ENCODE measurements around the gene UBXN2A. TPM values are rescaled to one million over a fixed set of nuclear protein-coding genes. Genes with fewer than 3 reads are reported as not detected.
"Not testable (repeated sequence)": the region's sequence is repeated elsewhere in the genome, so short reads cannot be mapped to it uniquely, and the experiment has no call there.

The UBXN2A gene
- total and polyA plus RNA-seq, 4 experiments from 2014 or later: 9.7 to 15.0 (median 13.4) TPM

DNA sequence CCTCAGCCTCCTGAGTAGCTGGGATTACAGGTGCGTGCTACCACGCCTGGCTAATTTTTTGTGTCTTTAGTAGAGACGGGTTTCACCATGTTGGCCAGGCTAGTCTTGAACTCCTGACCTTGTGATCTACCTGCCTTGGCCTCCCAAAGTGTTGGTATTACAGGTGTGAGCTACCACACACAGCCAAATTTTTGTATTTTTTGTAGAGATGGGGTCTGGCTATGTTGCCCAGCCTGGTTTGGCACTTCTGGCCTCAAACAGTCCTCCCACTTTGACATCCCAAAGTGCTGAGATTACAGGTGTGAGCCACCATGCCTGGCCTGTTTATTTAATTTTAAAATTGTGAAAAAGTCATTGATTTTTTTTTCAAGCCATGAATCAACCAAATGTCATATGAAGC, 12.3 kb downstream of the UBXN2A start:
- H3K27me3 Mint-ChIP-seq; H3K36me3 Mint-ChIP-seq; H3K27ac Mint-ChIP-seq; H3K9me3 Mint-ChIP-seq; H3K36me3 ChIP-seq (ENCODE audit: insufficient read depth, low read length); H3K9me3 ChIP-seq (ENCODE audit: control insufficient read depth in 1 of 2, low read length in 2 of 2); H3K27ac ChIP-seq (ENCODE audit: low read depth, low read length); H3K4me3 Mint-ChIP-seq; H3K27me3 ChIP-seq (ENCODE audit: insufficient read depth, low read length); H3K4me1 ChIP-seq (ENCODE audit: insufficient read depth, low read length); H3K4me3 ChIP-seq (ENCODE audit: low read length in 2 of 2); DNase-seq; intact Hi-C loops (cut with micrococcal nuclease); H3K4me1 Mint-ChIP-seq: not testable (repeated sequence)
- ChIA-PET POLR2A (ENCODE audit: partially characterized antibody) (interaction anchor here (2.0 kb wide), 1 partner anchor 26 kb away, joined by 4 read pairs; the partner anchor contains the start of gene ATAD2B), CTCF (ENCODE audit: partially characterized antibody) (interaction anchor here (0.5 kb wide), 1 partner anchor 25 kb away, joined by 3 read pairs; no protein-coding TSS in a partner anchor)

DNA sequence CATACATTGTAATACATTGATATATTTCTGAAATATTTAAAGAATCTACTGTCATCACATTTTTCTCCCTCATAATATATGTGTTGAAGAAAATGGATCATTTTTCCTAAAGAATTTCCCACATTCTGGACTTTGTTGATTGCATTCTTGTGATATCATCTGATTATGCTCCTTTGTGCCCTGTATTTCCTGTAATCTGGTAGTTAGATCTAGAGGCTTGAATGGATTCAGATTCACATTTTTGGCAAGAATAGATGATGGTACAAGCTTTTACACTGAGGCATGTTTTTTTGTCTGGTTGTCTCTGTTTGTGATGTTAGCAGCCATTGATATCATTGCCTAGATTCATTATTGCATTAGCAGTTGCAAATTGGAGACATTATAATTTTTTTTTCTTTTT, 13.4 kb downstream of the UBXN2A start:
- no peaks in the 10 kb centered on the region for H3K9me3 ChIP-seq (ENCODE audit: control insufficient read depth in 1 of 2, low read length in 2 of 2)
- no peaks in the 10 kb centered on the region for H3K27me3 ChIP-seq (ENCODE audit: insufficient read depth, low read length)
- Mint-ChIP-seq H3K9me3 (no peaks in the 10 kb centered on the region), H3K36me3 (no peaks in the 10 kb centered on the region), H3K4me1 (peaks cover 0 to 4% (median 4%) of the 10 kb centered on the region in 4 donors), H3K4me3 (no peak overlapping the region), H3K27me3 (no peaks in the 10 kb centered on the region), H3K27ac (no peak overlapping the region)
- ChIA-PET CTCF (ENCODE audit: partially characterized antibody) (no interaction called here), POLR2A (ENCODE audit: partially characterized antibody) (interaction anchor here (1.7 kb wide), 1 partner anchor 13 kb away, joined by 4 read pairs; the partner anchor contains the start of gene UBXN2A)
- no peak overlapping the region for H3K4me3 ChIP-seq (ENCODE audit: low read length in 2 of 2)
- no peaks in the 10 kb centered on the region for H3K36me3 ChIP-seq (ENCODE audit: insufficient read depth, low read length)
- no peak for DNase-seq
- no peaks in the 10 kb centered on the region for H3K4me1 ChIP-seq (ENCODE audit: insufficient read depth, low read length)
- intact Hi-C loops (cut with micrococcal nuclease): no loop called here
- no peak overlapping the region for H3K27ac ChIP-seq (ENCODE audit: low read depth, low read length)

DNA sequence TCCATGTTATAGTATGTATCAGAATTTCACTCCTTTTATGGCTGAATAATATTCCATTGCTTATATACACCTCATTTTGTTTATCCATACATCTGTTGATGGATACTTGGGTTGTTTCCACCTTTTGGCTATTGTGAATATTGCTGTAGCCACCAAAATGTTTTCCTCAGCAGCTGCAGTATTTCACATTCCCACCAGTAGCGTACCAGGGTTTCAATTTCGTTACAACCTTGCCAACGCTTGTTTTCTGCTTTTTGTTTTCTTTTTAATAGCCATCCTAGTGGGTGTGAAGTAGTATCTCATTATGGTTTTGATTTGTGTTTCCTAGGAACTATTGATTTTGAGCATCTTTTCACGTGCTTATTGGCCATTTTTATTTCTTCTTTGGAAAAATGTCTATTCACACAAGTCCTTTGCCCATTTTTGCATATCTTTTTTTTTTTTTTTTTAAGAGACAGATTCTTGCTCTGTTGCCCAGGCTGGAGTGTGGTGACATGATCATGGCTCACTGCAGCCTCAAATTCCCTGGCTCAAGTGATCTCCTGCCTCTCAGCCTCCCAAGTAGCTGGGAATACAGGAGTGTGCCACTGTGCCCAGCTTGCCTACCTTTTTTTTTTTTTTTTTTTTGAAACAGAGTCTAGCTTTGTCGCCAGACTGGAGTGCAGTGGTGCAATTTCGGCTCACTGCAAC, 14.2 kb downstream of the UBXN2A start:
- Mint-ChIP-seq H3K4me1 (peaks cover 0 to 4% (median 4%) of the 10 kb centered on the region in 4 donors), H3K27ac (no peak overlapping the region), H3K4me3 (no peak overlapping the region), H3K36me3 (peaks cover 0 to under 1% of the 10 kb centered on the region in 2 donors), H3K9me3 (no peaks in the 10 kb centered on the region), H3K27me3 (no peaks in the 10 kb centered on the region)
- CTCF ChIA-PET (ENCODE audit: partially characterized antibody): no interaction called here
- H3K4me1 ChIP-seq (ENCODE audit: insufficient read depth, low read length): no peaks in the 10 kb centered on the region
- H3K9me3 ChIP-seq (ENCODE audit: control insufficient read depth in 1 of 2, low read length in 2 of 2): no peaks in the 10 kb centered on the region
- H3K27ac ChIP-seq (ENCODE audit: low read depth, low read length): no peak overlapping the region
- H3K27me3 ChIP-seq (ENCODE audit: insufficient read depth, low read length): no peaks in the 10 kb centered on the region
- H3K4me3 ChIP-seq (ENCODE audit: low read length in 2 of 2): no peak overlapping the region
- intact Hi-C loops (cut with micrococcal nuclease): no loop called here
- POLR2A ChIA-PET (ENCODE audit: partially characterized antibody): interaction anchor here (1.7 kb wide), 1 partner anchor 14 kb away, joined by 4 read pairs; the partner anchor contains the start of gene UBXN2A
- H3K36me3 ChIP-seq (ENCODE audit: insufficient read depth, low read length): no peaks in the 10 kb centered on the region
- DNase-seq: no peak

DNA sequence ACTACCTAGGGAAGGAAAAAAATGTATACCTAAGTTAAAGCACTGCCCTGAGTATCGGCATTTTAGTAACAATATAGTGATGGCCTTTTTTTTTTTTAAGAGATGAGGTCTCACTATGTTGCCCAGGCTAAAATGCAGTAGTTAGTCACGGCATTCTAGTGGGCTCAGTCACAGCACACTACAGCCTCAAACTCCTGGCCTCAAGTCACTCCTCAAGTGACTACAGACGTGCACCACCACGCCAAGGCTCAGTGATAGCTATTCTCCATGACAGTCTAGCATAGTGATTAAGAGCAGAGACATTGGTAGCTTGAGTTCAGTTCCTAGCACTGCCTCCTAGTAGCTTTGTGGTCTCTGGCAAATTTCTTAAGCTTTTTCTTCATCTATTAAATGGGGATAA, 27.6 kb downstream of the UBXN2A start:
- Histone ChIP-seq H3K9me3 (ENCODE audit: control insufficient read depth in 1 of 2, low read length in 2 of 2) (no peaks in the 10 kb centered on the region), H3K27ac (ENCODE audit: low read depth, low read length) (no peak overlapping the region), H3K4me3 (ENCODE audit: low read length in 2 of 2) (no peak overlapping the region), H3K4me1 (ENCODE audit: insufficient read depth, low read length) (no peaks in the 10 kb centered on the region), H3K36me3 (ENCODE audit: insufficient read depth, low read length) (no peaks in the 10 kb centered on the region), H3K27me3 (ENCODE audit: insufficient read depth, low read length) (no peaks in the 10 kb centered on the region)
- H3K27me3 Mint-ChIP-seq: no peaks in the 10 kb centered on the region
- peaks cover 0 to 4% (median 0%) of the 10 kb centered on the region in 4 donors for H3K4me1 Mint-ChIP-seq
- no peak for DNase-seq
- no peak overlapping the region for H3K4me3 Mint-ChIP-seq
- intact Hi-C loops (cut with micrococcal nuclease): no loop called here
- H3K27ac Mint-ChIP-seq: no peak overlapping the region
- H3K9me3 Mint-ChIP-seq: no peaks in the 10 kb centered on the region
- ChIA-PET CTCF (ENCODE audit: partially characterized antibody) (interaction anchor here (0.7 to 1.5 kb wide), 2 partner anchors 25 to 40 kb away, joined by 3 read pairs; partner anchors contain the start of gene ATAD2B), POLR2A (ENCODE audit: partially characterized antibody) (no interaction called here)
- H3K36me3 Mint-ChIP-seq: peaks cover 8 to 12% of the 10 kb centered on the region in 2 donors

DNA sequence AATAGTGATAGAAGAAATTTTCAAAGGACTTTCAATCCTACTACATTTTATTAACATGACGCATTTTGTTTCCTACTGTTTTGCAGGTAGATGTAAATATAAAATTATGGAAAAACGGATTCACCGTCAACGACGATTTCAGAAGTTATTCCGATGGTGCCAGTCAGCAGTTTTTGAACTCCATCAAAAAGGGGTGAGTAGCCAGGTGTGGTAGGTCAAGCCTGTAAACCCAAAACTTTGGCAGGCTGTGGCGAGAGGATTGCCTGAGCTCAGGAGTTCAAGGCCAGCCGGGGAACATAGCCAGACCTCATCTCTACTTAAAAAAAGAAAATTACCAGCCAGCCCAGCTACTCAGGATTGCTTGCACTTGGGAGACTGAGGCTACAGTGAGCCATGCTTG, 36.6 kb downstream of the UBXN2A start:
- Mint-ChIP-seq H3K27ac (no peak overlapping the region), H3K9me3 (no peaks in the 10 kb centered on the region), H3K4me1 (no peaks in the 10 kb centered on the region), H3K36me3 (peaks cover 16 to 27% of the 10 kb centered on the region in 2 donors), H3K4me3 (no peak overlapping the region), H3K27me3 (no peaks in the 10 kb centered on the region)
- Histone ChIP-seq H3K4me3 (ENCODE audit: low read length in 2 of 2) (no peak overlapping the region), H3K27me3 (ENCODE audit: insufficient read depth, low read length) (no peaks in the 10 kb centered on the region), H3K4me1 (ENCODE audit: insufficient read depth, low read length) (no peaks in the 10 kb centered on the region), H3K36me3 (ENCODE audit: insufficient read depth, low read length) (no peaks in the 10 kb centered on the region), H3K9me3 (ENCODE audit: control insufficient read depth in 1 of 2, low read length in 2 of 2) (no peaks in the 10 kb centered on the region), H3K27ac (ENCODE audit: low read depth, low read length) (no peak overlapping the region)
- ChIA-PET POLR2A (ENCODE audit: partially characterized antibody) (no interaction called here), CTCF (ENCODE audit: partially characterized antibody) (no interaction called here)
- no peak for DNase-seq
- intact Hi-C loops (cut with micrococcal nuclease): no loop called here

DNA sequence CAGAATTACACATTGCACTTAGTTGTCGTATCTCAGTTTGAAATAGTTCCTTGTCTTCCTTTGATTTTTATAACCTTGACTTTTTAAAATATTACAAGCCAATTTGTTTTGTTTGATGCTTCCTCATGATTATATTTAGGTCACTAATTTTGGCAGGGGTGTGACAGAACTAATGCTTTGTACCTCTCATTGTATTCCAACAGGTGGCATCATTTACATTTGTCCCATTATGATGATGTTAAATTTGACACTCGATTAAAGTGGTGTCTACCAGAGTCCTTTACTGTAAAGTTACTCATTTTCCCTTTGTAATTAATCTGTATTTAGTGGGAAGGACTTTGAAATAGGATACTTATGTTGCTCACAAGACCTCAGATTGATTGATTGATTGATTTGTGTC, 48.1 kb downstream of the UBXN2A start:
- H3K27me3 ChIP-seq (ENCODE audit: insufficient read depth, low read length): no peaks in the 10 kb centered on the region
- intact Hi-C loops (cut with micrococcal nuclease): loop anchor here (1.0 to 5.0 kb wide), 2 partner anchors 96 to 166 kb away; partner anchors contain the start of gene TP53I3
- H3K9me3 Mint-ChIP-seq: no peaks in the 10 kb centered on the region
- H3K4me1 Mint-ChIP-seq: peaks cover 0 to 3% (median 0%) of the 10 kb centered on the region in 4 donors
- ChIA-PET CTCF (ENCODE audit: partially characterized antibody) (interaction anchor here (2.1 kb wide), 1 partner anchor 95 kb away, joined by 5 read pairs; no protein-coding TSS in a partner anchor), POLR2A (ENCODE audit: partially characterized antibody) (no interaction called here)
- no peak overlapping the region for H3K4me3 Mint-ChIP-seq
- no peak overlapping the region for H3K27ac ChIP-seq (ENCODE audit: low read depth, low read length)
- peaks cover 9 to 13% of the 10 kb centered on the region in 2 donors for H3K36me3 Mint-ChIP-seq
- H3K27ac Mint-ChIP-seq: peak overlapping the region in 1 of 7 donors; percentile 50
- DNase-seq: peak in 4 of 5 donors; percentile 16 to 27 (median 17)
- H3K27me3 Mint-ChIP-seq: no peaks in the 10 kb centered on the region
- no peaks in the 10 kb centered on the region for H3K4me1 ChIP-seq (ENCODE audit: insufficient read depth, low read length)
- no peak overlapping the region for H3K4me3 ChIP-seq (ENCODE audit: low read length in 2 of 2)
- no peaks in the 10 kb centered on the region for H3K9me3 ChIP-seq (ENCODE audit: control insufficient read depth in 1 of 2, low read length in 2 of 2)
- H3K36me3 ChIP-seq (ENCODE audit: insufficient read depth, low read length): no peaks in the 10 kb centered on the region

DNA sequence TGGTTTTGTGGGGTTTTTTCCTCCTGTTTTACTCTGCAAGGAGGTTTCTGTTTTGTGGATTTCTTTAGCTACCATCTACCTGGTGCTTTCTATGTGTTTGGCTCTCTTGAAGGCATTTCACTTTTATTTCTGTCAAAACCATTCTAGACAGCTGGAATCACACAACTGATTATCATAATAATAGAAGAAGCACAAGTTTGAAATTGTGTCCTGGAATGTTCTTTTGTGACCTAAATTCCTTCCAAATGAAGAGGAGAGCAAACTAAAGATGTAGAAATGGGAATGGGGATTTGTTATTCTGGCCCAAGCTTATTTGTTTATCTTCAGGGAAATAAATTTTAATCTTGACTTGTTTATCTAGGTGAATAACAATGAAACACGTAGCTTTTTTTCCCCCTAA, 52.7 kb downstream of the UBXN2A start:
- Mint-ChIP-seq H3K4me1 (peaks cover 0 to 3% (median 0%) of the 10 kb centered on the region in 4 donors), H3K27ac (peak overlapping the region in 1 of 7 donors; percentile 57), H3K36me3 (peaks cover 3 to 9% of the 10 kb centered on the region in 2 donors), H3K4me3 (no peak overlapping the region), H3K9me3 (no peaks in the 10 kb centered on the region), H3K27me3 (no peaks in the 10 kb centered on the region)
- Histone ChIP-seq H3K36me3 (ENCODE audit: insufficient read depth, low read length) (no peaks in the 10 kb centered on the region), H3K4me1 (ENCODE audit: insufficient read depth, low read length) (no peaks in the 10 kb centered on the region), H3K27me3 (ENCODE audit: insufficient read depth, low read length) (no peaks in the 10 kb centered on the region), H3K4me3 (ENCODE audit: low read length in 2 of 2) (no peak overlapping the region), H3K9me3 (ENCODE audit: control insufficient read depth in 1 of 2, low read length in 2 of 2) (no peaks in the 10 kb centered on the region), H3K27ac (ENCODE audit: low read depth, low read length) (no peak overlapping the region)
- CTCF ChIA-PET (ENCODE audit: partially characterized antibody): no interaction called here
- DNase-seq: no peak
- POLR2A ChIA-PET (ENCODE audit: partially characterized antibody): no interaction called here
- intact Hi-C loops (cut with micrococcal nuclease): no loop called here

Data from CD4-positive, alpha-beta memory T cell (primary cell).